ENCODE measurements around the gene ZNF331. TPM values are rescaled to one million over a fixed set of nuclear protein-coding genes. Genes with fewer than 3 reads are reported as not detected.
"Not testable (repeated sequence)": the region's sequence is repeated elsewhere in the genome, so short reads cannot be mapped to it uniquely, and the experiment has no call there.

Gene ZNF331
- total RNA-seq, 6 donors from 2014 or later = 26.3 to 80.0 (median 47.1) TPM

DNA sequence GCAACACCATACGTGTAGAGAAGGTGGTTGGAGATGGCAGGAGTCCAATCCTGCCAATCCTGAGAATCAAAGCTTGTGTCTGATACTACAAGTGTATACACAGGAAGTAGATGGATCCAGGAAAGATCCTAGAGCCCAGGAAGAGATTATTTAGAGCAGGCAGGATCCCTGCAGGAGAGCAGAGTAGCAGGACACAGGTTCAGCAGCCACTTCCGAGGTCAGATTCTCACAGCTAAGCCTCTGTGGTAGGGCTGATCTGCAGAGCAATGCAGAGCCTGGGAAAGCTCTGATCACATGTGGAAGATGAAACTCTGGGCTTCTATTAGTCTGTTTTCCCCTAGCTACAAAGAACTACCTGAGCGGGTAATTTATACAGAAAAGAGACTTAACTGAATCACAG, 28.5 kb upstream of the ZNF331 start:
- DNase-seq = no peak
- Histone ChIP-seq H3K36me3 (no peaks in the 10 kb centered on the region), H3K9me3 (no peaks in the 10 kb centered on the region), H3K27me3 (no peaks in the 10 kb centered on the region), H3K27ac (peak overlapping the region in 3 of 4 donors; percentile 31 to 62 (median 61)), H3K4me1 (peaks cover 0 to 4% (median 3%) of the 10 kb centered on the region in 4 donors), H3K4me3 (no peak overlapping the region)
- no peak for ATAC-seq (ENCODE audit: low FRiP score in 2 of 2)
- WGBS, 2 donors = 38 to 61% methylated on average over 3 of the region's 3 CpGs
- TF ChIP-seq POLR2AphosphoS5 (IDR thresholded peaks at IDR 0.05) (no peak), POLR2A (IDR thresholded peaks at IDR 0.05) (no peak), CTCF (IDR thresholded peaks at IDR 0.05) (no peak), EP300 (IDR thresholded peaks at IDR 0.05) (no peak)

DNA sequence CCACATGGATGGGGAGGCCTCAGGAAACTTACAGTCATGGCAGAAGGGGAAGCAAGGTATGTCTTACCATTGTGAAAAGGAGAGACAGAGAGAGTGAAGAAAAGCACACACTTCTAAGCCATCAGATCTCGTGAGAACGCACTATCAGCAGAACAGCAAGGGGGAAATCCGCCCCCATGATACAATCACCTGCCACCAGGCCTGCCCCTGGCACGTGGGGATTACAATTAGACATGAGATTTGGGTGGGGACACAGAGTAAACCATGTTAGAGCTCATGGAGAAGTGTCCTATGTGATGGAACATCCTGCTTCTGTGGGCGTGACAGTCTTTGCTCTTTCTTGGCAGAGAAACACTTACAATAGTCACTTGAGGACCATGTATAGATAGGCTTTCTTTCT, 28.1 kb upstream of the ZNF331 start:
- WGBS, 2 donors = 62 to 63% methylated on average over 5 of the region's 5 CpGs
- ATAC-seq (ENCODE audit: low FRiP score in 2 of 2) = no peak

GRCh38 chr19:53511357-53511756, 26.6 kb upstream of the ZNF331 start:
- TF ChIP-seq CTCF (IDR thresholded peaks at IDR 0.05) = no peak
- no peak for TF ChIP-seq EP300 (IDR thresholded peaks at IDR 0.05)
- no peak for TF ChIP-seq POLR2A (IDR thresholded peaks at IDR 0.05)
- no peak for TF ChIP-seq POLR2AphosphoS5 (IDR thresholded peaks at IDR 0.05)
- no peak for ATAC-seq (ENCODE audit: low FRiP score in 2 of 2)
- Histone ChIP-seq H3K4me1 (peaks cover 0 to 3% (median 1%) of the 10 kb centered on the region in 4 donors), H3K27ac (no peak overlapping the region), H3K27me3 (no peaks in the 10 kb centered on the region), H3K4me3 (no peak overlapping the region), H3K36me3 (no peaks in the 10 kb centered on the region), H3K9me3 (no peaks in the 10 kb centered on the region)
- 96 to 99% methylated on average over 2 of the region's 2 CpGs for WGBS, 2 donors
- DNase-seq = no peak

More for the DNA sequence above, 28.1 kb upstream of the ZNF331 start:
- TF ChIP-seq CTCF (IDR thresholded peaks at IDR 0.05) (no peak), EP300 (IDR thresholded peaks at IDR 0.05) (no peak), POLR2A (IDR thresholded peaks at IDR 0.05) (no peak), POLR2AphosphoS5 (IDR thresholded peaks at IDR 0.05) (no peak)
- peak overlapping the region in 3 of 4 donors; percentile 31 to 62 (median 61) for H3K27ac ChIP-seq
- H3K4me3 ChIP-seq = no peak overlapping the region
- H3K4me1 ChIP-seq = peaks cover 0 to 4% (median 3%) of the 10 kb centered on the region in 4 donors
- H3K27me3 ChIP-seq = no peaks in the 10 kb centered on the region
- H3K36me3 ChIP-seq = no peaks in the 10 kb centered on the region
- DNase-seq = no peak
- no peaks in the 10 kb centered on the region for H3K9me3 ChIP-seq

DNA sequence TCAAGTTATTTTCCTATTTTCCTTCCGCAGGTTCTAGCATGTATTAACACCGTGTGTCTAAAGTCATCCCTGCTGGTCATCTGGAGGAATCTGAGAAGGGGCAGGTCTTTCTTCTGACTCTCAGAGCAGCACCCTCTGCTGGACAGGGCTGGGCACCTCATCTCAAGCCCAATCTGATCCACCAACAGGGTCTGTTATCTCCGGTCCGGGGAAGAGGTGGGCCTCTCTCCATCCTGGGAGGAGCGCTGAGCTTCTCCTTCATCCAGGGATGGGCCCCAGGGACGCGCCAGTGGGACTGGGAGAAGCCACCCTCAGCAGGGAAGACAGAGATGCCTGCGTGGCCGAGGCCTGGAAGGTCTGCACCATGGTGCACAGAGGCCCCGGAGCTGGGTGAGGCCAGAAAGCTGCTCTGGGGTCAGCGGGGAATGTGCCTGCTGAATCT, 26.0 kb upstream of the ZNF331 start:
- Histone ChIP-seq H3K27me3 (no peaks in the 10 kb centered on the region), H3K9me3 (no peaks in the 10 kb centered on the region), H3K36me3 (no peaks in the 10 kb centered on the region), H3K27ac (peak overlapping the region in 1 of 4 donors; percentile 2), H3K4me1 (peaks cover 0 to 3% (median 1%) of the 10 kb centered on the region in 4 donors), H3K4me3 (no peak overlapping the region)
- WGBS, 2 donors = 51 to 61% methylated on average over 4 to 11 of the region's 11 CpGs
- DNase-seq = peak; percentile 43 to 49
- peak; percentile 77 to 87 for ATAC-seq (ENCODE audit: low FRiP score in 2 of 2)
- no peak for TF ChIP-seq POLR2A (IDR thresholded peaks at IDR 0.05)
- TF ChIP-seq CTCF (IDR thresholded peaks at IDR 0.05) = peak; percentile 56 to 80 (median 73)

- DNase-seq; H3K9me3 ChIP-seq; H3K4me3 ChIP-seq; ATAC-seq (ENCODE audit: low FRiP score in 2 of 2); H3K27me3 ChIP-seq; H3K36me3 ChIP-seq; H3K27ac ChIP-seq: not testable (repeated sequence)
- peaks cover 4 to 17% (median 6%) of the 10 kb centered on the region in 4 donors for H3K4me1 ChIP-seq
- WGBS, 2 donors = 94 to 98% methylated on average over 3 of the region's 3 CpGs
These were observed 22.9 kb upstream of the ZNF331 start for GRCh38 chr19:53515047-53515446.
